Kidney (tissue), 14 donors: ENCODE results near the gene ENOX1. TPM values are rescaled to one million over a fixed set of nuclear protein-coding genes. Genes with fewer than 3 reads are reported as not detected.

Experiments
- DNase-seq, 5 donors: peaks; one replicate each; pipeline ENCODE4 v3.0.0-alpha.2; 2013 to 2020
- FAIRE-seq: peaks from 2 replicates; lab custom pipeline; 2012; peaks lifted over from hg19 to GRCh38; lab: Jason Lieb, UNC
- H3K27ac ChIP-seq, 2 donors: one replicate each; pipeline ENCODE4 v1.7.0; 2013; ENCODE audit warnings: low read depth in 2 of 2, low read length in 2 of 2, inconsistent platforms in 1 of 2
- H3K27me3 ChIP-seq: one replicate; pipeline ENCODE4 v1.7.1; 2013; ENCODE audit warnings: low read length, inconsistent platforms; ENCODE audit not compliant: control insufficient read depth, insufficient read depth
- H3K36me3 ChIP-seq, 3 donors: one replicate each; pipeline versions ENCODE4 v1.7.0 to v1.7.1; 2013; ENCODE audit warnings: low read length in 3 of 3, control low read depth in 1 of 3, inconsistent platforms in 1 of 3; ENCODE audit not compliant: insufficient read depth in 3 of 3, control insufficient read depth in 2 of 3
- H3K4me1 ChIP-seq, 3 donors: one replicate each; pipeline versions ENCODE4 v1.7.0 to v1.7.1; 2013; ENCODE audit warnings: low read length in 3 of 3, inconsistent platforms in 1 of 3, low read depth in 1 of 3; ENCODE audit not compliant: control insufficient read depth in 2 of 3, insufficient read depth in 2 of 3
- H3K4me3 ChIP-seq, 3 donors: one replicate each; pipeline versions ENCODE4 v1.7.0 to v1.8.1; 2013; ENCODE audit warnings: low read length in 3 of 3, control low read depth in 1 of 3, inconsistent platforms in 1 of 3
- H3K9ac ChIP-seq, 3 donors: one replicate each; pipeline versions ENCODE4 v1.7.0 to v1.7.1; 2013; ENCODE audit warnings: low read length in 3 of 3, control low read depth in 1 of 3, inconsistent platforms in 1 of 3
- H3K9me3 ChIP-seq, 3 donors: one replicate each; pipeline versions ENCODE4 v1.7.0 to v1.7.1; 2013; ENCODE audit warnings: low read length in 3 of 3, control low read depth in 1 of 3, inconsistent platforms in 1 of 3; ENCODE audit not compliant: control insufficient read depth in 2 of 3, insufficient read depth in 1 of 3
- intact Hi-C: fragments of 100-400 bp; cut with DNase I; formaldehyde crosslinking; loops from one replicate; pipeline ENCODE4 v1.11.1; 2022
- polyA plus RNA-seq: library from polyadenylated mRNA; stranded (reverse); fragments of 350-450 nt; fragmentation: Illumina TruSeq; extraction: RNeasy Lipid Tissue Mini Kit (QIAGEN cat#74804); gene quantifications from one replicate; pipeline ENCODE4 v1.2.3, GENCODE V29; 2014; ENCODE audit warnings: low read depth, low replicate concordance; ENCODE audit not compliant: insufficient read depth
- total RNA-seq: library from RNA; stranded (reverse); fragmentation: NEBNext Ultra II Directional; extraction: Animal tissue kit (Norgen Biotek cat#: 25700); gene quantifications from one replicate; pipeline ENCODE4 v1.2.1, GENCODE V29; 2021
- TF ChIP-seq, protein P1 (sequence below): IDR thresholded peaks from 3 replicates; pipeline ENCODE4 v1.5.1; 2012; ENCODE audit warnings: mild to moderate bottlenecking, moderate library complexity, borderline replicate concordance; ENCODE audit not compliant: insufficient read depth; ENCODE audit errors: extremely low read depth
- donor health status: control.
- donor health status: control.
- donor health status: control.
- donor health status: control.
- donor health status: control.
- donor health status: DM: yes; HTN: yes; CAD: no.
- donor health status: Normal renal cell carcinoma (clear cell type).

Gene ENOX1
- total and polyA plus RNA-seq, 2 donors from 2014 or later, result 4.9 to 6.8 TPM

GRCh38 chr13:43697323-43697722 lies 89.4 kb downstream of the ENOX1 start:
- DNase-seq (no peak), FAIRE-seq (no peak)
- TF ChIP-seq, protein P1, sequence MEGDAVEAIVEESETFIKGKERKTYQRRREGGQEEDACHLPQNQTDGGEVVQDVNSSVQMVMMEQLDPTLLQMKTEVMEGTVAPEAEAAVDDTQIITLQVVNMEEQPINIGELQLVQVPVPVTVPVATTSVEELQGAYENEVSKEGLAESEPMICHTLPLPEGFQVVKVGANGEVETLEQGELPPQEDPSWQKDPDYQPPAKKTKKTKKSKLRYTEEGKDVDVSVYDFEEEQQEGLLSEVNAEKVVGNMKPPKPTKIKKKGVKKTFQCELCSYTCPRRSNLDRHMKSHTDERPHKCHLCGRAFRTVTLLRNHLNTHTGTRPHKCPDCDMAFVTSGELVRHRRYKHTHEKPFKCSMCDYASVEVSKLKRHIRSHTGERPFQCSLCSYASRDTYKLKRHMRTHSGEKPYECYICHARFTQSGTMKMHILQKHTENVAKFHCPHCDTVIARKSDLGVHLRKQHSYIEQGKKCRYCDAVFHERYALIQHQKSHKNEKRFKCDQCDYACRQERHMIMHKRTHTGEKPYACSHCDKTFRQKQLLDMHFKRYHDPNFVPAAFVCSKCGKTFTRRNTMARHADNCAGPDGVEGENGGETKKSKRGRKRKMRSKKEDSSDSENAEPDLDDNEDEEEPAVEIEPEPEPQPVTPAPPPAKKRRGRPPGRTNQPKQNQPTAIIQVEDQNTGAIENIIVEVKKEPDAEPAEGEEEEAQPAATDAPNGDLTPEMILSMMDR, result no peak
- no peak overlapping the region for H3K4me3 ChIP-seq
- H3K27ac ChIP-seq, result no peak overlapping the region
- no peaks in the 10 kb centered on the region for H3K9me3 ChIP-seq
- H3K4me1 ChIP-seq, result no peaks in the 10 kb centered on the region
- H3K36me3 ChIP-seq, result no peaks in the 10 kb centered on the region
- H3K9ac ChIP-seq, result no peak overlapping the region
- intact Hi-C loops, result no loop called here
- no peaks in the 10 kb centered on the region for H3K27me3 ChIP-seq

GRCh38 chr13:43694146-43694664 lies 92.6 kb downstream of the ENOX1 start:
- FAIRE-seq (no peak), DNase-seq (no peak)
- Histone ChIP-seq H3K36me3 (no peaks in the 10 kb centered on the region), H3K4me3 (no peak overlapping the region), H3K9me3 (no peaks in the 10 kb centered on the region), H3K27ac (no peak overlapping the region), H3K9ac (no peak overlapping the region), H3K4me1 (no peaks in the 10 kb centered on the region), H3K27me3 (no peaks in the 10 kb centered on the region)
- TF ChIP-seq, protein P1, result no peak
- intact Hi-C loops, result no loop called here

DNA sequence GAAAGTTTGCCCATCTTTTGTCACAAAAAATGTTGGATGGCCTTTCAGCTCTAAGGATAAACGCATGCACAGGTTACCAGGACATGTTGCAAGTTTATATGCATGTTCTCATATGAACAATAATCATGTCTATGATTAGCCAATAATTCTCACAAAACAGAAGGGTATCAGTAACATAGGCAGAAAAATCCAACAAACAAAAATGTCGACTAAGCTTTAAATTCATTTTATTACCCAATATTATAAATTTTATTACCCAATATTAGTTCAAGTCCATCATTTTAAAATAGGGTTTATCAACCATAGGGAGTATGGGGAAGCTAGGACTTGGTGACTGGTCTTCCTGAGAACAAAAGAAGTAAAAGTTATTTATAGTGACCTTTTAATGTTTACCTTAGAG lies 93.1 kb downstream of the ENOX1 start:
- Histone ChIP-seq H3K4me3 (no peak overlapping the region), H3K9me3 (no peaks in the 10 kb centered on the region), H3K9ac (no peak overlapping the region), H3K27ac (no peak overlapping the region), H3K4me1 (no peaks in the 10 kb centered on the region), H3K27me3 (no peaks in the 10 kb centered on the region), H3K36me3 (no peaks in the 10 kb centered on the region)
- TF ChIP-seq, protein P1, result no peak
- FAIRE-seq (no peak), DNase-seq (no peak)
- intact Hi-C loops, result no loop called here

DNA sequence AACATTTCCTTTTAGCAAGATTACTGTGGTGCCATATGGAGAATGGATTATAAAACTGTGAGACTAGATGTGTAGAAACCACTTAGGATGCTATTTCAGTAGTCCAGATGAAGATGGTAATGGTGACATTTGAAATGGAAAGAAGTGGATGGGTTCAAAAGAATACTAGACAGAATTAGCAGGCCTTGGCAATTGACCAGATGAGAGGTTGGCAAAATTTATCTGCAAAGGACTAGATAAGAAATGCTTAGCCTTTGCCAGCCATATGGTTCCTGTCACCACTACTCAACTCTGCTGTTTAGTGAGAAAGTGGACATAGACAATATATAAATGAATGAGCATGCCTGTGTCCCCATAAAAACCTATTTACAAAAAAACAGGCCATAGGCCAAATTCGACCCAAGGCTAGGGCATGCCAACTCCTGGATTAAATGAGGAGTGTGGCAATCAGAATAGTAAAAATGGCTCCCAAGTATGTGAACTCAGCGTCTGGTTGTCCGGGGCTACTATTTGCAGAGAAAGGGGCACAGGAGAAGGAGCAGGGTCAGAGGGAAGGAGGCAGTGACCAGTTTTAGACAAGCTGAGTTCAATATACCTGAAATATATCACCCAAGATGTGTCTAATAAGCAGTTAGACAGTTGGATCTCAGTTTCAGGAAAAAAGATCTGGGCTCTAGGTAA lies 98.4 kb downstream of the ENOX1 start:
- H3K27ac ChIP-seq, result no peak overlapping the region
- FAIRE-seq (no peak), DNase-seq (no peak)
- no peaks in the 10 kb centered on the region for H3K27me3 ChIP-seq
- H3K9ac ChIP-seq, result no peak overlapping the region
- no peak overlapping the region for H3K4me3 ChIP-seq
- H3K4me1 ChIP-seq, result peaks cover 0 to 9% (median 0%) of the 10 kb centered on the region in 3 donors
- no peaks in the 10 kb centered on the region for H3K36me3 ChIP-seq
- H3K9me3 ChIP-seq, result no peaks in the 10 kb centered on the region
- intact Hi-C loops, result no loop called here
- TF ChIP-seq, protein P1, result no peak
